NK-92 (cell line): ENCODE results near the gene SMIM29.

Experiments used
- DNase-seq: peaks from one replicate; lab custom pipeline; 2025; ENCODE audit not compliant: unreplicated experiment; lab: John Stamatoyannopoulos, UW

The SMIM29 gene

DNA sequence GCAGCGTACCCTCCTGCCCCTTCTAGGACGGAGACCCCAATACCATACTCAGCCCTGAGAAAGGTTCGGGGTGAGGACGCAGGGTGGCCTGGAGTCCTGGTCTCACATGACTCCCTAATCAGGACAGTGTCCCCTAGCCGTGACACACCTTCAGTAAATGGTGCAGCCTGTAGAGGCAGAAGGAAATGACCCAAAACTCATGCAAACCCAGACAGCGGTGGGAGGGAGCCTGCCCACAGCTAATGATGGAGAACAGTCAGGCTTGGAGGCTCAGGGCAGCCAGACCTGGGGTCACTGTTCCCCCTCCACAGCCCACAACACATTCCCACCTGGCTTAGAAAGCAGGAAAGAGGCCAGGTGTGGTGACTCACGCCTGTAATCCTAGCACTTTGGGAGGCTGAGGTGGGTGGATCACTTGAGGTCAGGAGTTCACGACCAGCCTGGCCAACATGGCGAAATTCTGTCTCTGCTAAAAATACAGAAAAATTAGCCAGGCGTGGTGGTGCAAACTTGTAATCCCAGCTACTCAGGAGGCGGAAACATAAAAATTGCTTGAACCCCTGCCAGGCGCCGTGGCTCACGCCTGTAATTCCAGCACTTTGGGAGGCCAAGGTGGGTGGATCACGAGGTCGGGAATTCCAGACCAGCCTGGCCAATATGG is 20.9 kb downstream of the SMIM29 start:
- no peak for DNase-seq

DNA sequence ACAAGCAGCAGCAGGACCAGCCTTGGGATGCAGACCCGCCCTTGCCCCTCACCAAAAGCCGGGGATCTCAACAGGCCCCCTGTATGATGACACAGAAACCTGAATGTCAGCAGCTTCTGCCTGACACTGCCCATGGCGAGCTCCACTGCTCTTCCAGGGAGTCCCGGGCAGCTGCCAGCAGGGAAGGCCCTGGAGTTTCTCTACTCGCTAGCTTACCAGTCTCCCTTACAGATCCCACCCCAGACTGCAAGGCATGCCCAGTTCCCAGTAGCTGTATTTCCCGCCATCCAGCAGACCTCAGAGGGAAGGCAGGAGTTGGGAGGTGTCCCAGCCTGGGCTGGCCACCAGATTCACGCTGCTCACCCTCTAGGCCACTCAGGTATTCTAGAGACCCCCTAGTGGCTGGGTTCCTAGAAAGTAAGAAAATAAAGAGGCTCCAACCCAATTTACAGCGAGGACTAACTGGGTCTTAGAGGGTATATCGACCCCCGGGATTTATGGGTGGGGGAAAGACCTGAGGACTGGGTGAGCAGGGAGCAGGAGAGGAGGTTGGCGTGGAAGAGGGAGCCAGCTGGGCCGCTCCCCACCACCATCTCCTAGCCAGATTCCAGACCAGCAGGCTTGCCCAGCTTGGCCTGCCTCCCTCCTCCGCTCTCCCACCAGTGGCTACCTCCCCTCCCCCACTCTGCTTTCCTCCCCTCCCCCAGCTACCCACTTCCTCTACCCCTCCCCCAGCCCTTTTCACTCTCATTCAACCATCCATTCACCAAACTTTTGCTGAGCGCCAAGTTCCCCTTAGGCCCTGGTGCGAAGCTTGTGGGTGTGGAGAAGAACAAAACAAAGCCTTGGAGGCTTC is 21.8 kb downstream of the SMIM29 start:
- DNase-seq, result no peak

DNA sequence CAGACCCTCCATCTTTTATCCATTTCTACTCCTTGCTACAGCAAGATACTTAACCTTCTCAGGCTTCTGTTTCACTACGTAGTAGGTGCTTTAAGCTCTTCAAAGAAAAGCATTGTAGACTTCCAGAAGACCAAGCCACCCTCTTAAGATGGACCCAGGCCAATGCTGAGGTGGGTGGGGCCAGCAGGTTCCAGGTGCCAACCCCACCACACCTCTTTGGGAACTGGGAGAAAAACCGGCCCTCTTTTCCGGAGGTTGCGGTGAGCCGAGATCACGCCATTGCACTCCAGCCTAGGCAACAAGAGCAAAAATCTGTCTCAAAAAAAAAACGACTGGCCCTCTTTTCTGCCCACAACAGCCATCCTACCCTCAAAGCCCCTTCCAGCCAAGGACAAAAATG is 22.7 kb downstream of the SMIM29 start:
- no peak for DNase-seq

DNA sequence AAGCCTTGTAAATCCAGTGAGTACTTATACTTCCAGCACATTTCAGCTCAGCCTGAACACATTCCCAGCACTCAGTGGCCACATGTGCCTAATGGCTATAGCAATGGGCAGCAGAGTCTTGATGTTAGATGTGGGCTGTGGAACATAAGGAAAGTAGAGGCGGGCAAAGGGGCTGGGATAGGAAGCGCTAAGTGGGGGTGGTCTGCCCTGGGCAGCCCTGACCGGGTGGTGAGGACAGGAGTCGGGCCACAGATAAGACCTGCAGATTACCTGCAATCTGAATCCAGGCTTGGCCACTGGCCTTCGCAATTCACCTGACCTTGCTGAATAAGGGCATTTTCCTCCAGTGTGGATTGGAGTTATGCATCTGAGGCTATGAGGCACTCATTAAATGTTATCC is 23.3 kb downstream of the SMIM29 start:
- no peak for DNase-seq

DNA sequence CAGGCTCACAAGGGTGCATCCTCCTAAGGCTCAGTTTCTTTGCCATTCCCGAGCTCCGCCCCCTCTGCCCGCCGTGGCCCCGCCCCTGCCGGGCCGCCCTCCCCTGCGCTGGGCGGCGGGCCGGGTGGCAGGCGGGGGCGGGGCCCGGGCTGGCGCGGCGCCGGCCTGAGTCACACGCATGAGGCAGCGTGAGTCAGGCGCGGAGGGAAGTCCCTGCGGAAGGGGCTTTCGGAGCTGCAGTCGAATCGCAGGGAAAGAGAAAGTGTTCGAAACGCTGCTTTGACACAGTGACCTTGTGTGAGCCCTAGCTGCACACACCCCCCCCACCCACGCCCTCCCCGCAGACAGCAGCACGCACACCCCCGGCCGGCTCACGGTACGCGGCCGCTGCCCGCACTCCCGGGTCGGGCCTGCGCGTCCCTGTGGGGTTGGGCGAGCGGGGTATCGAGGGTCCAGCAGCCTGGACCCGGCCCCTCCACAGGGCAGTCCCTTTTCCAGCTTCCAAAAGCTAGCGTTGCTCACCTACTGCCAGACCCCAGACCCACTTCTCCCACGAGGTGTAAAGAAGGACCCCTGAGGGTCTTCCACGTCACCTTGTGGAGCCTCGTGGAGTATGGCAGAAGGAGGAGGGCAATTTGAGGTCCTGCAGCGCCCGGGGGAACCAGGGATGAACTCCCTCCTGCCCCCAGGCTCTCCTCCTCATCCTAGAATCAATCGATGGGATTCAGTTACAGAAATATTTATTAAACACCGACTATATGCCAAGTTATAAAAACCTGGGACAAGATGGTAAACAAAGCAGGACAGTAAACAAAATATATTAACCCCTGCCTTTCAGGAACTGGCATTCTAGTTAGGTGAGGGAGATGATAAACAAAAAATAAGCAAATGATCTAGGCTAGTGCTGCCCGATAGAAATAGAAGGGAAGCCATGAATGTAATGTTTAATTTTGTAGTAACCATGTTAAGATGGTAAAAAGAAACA is 24.6 kb downstream of the SMIM29 start:
- DNase-seq, result peak; percentile 51

DNA sequence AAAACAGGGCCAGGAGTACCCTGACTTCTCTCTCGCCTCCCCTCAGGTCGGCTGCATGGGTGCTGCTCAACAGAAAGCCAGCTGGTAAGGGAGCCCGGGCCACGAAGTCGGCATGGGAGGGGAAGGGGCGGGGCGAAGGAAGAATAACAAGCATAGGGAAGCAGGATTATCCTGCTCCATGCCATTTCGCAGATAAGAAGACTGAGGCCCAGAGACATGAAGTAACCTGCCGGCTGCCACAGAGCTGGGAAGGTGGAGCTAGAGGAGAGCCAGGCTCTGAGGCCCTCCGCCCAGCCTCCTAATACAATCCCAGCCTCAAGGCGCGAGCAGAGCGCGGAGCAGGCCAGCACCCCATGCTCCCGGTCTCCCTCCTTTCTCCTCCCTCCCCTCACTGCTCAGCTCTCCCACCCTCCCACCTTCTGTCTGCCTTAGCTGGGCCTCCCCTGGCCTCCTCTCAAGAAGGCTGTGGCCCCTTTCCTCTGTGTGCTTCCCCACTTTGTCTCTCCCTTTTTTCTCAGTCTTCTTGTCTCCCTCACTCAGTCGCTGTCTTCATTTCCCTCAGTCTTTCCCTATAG is 25.3 kb downstream of the SMIM29 start:
- no peak for DNase-seq

DNA sequence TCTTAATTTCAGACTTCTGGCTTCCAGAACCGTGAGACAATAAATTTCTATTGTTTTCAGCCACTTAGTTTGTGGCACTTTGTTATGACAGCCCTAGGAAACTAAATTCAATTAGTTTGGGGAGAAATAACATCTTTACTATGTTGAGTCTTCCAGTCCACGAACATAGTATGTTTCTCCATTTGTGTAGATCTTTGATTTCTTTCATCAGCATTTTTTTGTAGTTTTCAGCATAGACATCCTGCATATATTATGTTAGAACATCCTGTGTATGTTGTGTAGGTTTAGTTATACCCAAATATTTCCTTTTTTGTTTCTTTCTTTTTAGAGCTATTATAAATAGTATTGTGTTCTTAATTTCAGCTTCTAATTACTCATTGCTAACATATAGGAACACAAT is 30.1 kb downstream of the SMIM29 start:
- no peak for DNase-seq

DNA sequence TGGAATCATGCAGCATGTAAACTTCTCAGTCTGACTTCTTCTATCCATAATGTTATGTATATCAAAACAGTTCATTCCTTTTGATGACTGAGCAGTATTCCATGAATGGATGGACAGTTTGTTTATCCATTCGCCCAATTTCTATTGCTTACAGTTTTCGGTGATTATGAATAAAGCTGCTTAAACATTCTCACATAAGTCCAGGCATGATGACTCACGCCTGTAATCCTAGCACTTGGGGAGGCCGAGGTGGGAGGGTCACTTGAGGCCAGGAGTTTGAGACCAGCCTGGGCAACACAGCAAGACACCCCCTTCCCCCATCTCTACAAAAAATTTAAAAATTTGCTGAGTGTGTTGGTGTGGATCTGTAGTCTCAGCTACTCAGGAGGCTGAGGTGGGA is 35.0 kb downstream of the SMIM29 start:
- DNase-seq, result no peak

DNA sequence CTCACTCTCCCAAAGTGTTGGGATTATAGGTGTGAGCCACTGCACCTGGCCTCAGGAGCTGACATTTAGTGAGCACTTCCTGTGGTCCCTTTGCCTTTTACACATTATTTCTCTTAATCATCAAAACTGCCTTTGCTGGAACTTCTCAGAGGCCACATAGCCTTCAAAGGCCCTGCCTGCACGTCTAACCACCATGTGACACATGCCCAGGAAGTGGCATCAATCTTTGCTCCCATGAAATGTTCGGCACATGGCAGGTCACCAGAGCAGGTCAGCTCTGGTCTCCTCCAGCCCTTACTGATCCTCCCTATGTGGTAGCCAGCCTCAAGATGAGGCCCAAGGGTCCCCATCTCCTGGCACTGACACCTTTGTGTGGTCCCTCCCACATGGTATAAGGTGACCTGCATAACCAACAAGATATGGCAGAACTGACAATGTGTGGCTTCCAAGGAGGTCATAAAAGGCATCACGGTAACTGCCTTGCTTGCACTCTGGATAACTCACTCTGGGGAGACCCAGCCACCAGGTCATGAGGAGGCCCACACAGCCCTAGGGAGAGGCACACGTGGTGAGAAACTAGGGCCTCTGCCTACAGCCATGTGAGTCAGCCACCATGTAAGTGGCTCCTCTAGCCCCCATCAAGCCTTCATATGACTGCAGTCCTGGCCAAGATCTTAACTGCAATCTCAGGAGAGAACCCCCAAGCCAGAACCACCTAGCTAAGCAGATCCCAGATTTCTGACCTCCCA is 40.9 kb downstream of the SMIM29 start:
- no peak for DNase-seq

DNA sequence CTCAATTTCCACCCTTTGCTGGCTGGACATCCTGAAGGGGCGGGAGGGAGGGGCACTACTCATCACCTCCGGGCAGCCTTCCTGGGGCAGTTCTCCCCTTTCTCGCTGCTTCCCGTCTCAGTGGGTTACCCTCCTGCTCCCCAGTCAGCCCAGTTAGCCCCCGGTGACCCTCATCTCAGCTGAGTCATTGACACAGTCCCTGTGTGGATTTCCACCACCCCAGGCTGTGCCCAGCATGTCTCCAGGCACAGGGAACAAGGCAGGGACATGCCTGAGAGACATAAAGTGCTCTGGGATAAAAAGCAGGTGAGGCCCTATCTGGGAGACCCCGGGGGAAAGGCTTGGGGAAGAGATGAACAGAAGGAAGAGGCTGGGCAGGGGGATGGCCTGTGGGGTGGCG is 42.1 kb downstream of the SMIM29 start:
- DNase-seq, result no peak

DNA sequence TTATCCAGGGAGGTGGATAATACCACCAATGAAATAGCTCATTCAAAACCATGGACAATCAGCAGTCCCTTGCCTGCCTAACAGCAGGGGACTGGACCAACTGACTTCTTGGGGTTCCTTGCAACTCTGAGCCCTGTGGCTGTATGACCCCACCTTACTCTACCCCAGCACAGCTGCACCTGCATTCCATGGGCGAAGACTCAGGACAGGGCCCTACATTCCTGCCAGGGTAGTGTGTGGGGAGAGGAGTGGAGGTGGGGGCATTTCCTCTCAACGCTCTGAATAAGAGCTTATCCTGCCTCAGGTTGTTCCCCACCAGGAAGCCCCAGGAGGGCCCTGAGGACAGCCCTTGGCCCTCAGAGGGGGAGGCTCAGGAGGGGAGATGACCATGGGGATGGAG is 42.9 kb downstream of the SMIM29 start:
- DNase-seq, result no peak

DNA sequence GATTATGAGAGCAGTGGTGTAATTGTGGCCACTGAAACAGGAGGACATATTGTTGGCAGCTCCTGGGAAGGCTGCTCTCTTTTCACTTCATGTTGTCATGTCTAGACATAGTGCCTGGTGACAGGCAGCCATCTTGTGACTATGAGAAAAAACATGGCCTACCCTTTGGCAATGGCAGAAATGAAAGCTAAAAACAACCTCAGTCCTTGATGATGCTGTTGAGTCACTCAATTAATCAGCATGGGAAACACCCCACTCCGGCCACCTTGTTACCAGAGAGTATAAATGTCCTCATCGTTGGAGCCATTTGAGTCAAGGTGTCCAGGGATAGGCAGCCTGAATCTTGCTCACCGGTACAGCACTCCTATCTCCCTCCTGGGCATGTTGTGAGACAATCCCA is 43.3 kb downstream of the SMIM29 start:
- no peak for DNase-seq

DNA sequence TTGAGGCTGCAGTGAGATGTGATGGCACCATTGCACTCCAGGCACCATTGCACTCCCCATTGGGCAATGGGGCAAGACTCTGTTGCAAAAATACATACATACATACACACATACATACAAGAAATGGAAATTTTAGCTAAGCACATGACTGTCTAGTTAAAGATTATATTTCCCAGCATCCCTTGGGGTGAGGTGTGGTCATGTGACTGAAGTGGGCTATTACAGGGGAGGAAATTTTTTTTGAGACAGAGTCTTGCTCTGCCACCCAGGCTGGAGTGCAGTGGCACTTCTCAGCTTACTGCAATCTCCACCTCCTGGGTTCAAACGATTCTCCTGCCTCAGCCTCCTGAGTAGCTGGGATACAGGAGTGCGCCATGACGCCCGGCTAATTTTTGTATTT is 44.1 kb downstream of the SMIM29 start:
- DNase-seq, result no peak

DNA sequence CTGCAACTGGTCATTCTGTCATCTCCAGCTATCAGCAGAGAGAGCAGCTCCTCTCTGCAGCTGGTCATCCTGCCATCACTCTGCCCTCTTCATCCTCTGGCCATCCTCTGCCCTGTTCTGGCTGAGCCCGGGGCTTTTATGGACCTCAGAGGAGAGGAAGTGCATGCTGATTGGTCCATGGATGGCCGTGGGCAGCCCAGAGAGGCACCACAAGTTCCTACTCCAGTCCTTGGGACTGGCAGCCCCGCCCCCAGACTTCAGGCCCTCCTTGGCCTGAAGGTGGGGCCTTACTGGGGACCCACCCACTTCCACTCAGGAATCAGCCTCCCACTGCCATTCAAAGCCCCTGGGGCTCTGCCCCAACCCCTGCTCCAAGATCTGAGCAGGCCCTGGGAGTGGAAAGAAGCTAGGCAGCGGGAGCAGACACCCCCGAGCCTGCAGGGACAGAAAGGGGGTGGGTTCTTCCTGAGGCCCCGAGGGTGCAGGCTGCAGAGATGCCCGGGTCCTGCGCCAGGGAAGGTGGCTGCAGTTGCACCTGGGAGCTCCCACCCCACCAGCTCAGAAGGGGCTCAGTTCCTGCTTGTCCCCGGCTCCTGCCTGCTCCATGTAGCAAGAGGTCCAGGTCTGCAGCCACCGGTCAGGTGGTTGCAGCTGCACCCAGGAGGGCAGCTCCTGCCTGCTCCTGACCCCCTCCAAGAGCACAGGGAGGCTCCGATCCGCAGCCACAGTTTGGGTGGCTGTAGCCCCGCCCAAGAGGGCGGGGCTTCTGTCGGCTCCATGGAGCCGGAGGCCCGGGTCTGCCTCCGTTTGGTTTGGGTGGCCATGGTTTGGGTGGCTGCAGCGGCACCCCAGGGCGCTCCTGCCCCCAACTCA is 46.2 kb downstream of the SMIM29 start:
- no peak for DNase-seq

DNA sequence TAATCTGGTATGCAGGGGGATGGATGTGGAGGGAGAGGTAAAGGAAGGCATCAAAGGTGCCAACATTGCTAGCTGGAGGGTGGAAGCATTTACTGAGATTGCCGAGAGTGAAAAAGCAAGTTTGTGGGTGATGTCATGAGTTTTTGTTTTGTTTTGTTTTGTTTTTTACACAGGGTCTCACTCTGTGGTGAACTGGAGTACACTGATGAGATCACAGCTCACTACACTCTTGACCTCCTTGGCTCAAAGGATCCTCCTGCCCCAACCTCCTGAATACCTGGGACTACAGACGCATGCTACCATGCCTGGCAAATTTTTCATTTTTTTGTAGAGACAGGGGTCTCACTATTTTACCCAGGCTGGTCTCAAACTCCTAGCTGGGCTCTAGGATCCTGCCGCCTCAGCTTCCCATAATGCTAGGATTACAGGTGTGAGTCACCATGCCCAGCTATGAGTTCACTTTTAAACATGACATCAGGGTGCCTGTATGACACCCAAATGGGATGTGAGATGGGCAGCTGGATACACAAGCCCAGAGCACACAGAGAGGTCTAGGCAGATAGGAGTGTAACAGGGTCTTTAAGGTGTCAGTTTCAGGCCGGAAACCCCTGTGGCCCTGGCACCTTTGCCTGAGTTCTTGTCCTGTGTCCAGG is 47.2 kb downstream of the SMIM29 start:
- DNase-seq, result no peak

DNA sequence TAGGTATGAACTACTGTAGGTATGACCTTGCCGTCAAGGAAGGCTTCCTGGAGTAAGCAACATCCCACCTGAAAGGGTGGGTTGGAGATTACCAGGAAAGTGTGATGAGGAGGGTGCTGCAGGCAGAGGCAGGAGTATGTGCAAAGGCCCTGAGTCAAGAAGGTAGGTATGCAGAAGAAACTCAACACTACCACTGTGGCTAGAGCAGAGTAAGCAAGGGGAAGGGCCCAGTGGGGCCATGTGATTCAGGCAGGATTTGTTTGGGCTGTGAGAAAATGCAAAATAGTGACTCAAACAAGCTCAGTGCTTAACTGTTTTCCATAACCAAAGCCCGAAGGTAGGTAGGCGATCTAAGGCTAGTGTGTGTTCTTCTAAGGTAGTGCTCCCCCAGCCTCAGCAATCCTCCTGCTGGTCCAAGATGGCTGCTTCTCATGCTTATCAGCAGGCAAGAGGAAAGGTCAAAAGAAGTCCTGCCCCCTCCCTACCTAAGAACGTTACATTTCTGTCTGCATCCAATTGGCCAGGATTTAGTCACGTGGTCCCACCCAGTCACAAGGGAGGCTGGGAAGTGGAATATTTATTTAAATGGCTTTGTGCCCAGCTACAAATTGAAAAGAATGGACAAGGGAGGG is 48.4 kb downstream of the SMIM29 start:
- DNase-seq, result no peak

DNA sequence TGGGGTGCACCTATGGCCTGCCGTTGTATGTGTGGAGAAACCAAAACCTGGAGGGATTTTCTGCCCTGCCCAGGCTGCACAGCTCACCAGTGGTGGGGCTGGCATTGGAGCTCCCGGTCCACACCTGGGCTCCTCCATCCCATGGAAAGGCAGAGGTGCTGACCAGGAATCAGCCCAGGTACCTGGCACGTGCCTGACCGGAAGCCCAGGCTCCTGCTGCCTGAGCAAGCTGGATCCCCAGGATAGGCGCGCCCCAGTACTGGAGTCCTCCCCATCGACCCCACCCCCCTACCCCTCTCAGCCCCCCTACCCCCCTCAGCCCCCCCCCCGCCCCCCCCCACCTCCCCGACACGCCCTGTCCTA is 52.0 kb downstream of the SMIM29 start:
- DNase-seq, result no peak
